Measurements from ENCODE around the gene SYNE2.
"Not testable (repeated sequence)": the region's sequence is repeated elsewhere in the genome, so short reads cannot be mapped to it uniquely, and the experiment has no call there.

SYNE2 gene

DNA sequence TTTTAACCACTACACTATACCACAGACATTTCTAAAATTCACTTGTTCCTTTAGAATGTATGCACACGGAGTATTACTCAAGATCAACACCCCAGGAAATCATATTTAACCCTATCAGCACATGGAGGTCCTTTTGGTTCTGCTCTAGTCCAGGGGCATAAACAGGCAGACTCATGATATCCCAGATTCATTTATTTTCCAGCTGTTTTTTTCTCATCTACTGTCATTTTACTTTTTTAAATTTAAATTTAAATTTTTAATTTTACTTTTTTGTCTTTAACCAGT, 17.9 kb downstream of the SYNE2 start:
- not testable (repeated sequence) for DNase-seq

DNA sequence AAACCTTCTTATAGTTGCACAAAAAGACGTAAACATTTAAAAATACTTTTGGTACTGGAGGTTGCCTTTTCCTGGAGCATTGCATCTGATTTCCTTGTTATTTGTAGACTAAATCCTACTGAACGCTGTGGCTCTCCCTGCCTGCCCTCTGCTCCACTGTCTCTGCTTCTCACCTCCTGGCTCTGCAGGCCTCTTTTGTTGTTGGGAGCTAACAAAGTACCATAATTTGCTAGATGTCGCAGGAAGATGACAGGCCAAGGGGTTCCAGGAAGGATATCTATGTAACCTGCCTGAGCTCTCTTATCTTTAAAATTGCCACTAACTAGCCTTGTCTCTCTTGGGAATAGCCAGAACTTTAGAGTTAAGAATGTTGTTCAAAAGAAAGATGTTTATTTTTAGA, 21.4 kb downstream of the SYNE2 start:
- DNase-seq: no peak

DNA sequence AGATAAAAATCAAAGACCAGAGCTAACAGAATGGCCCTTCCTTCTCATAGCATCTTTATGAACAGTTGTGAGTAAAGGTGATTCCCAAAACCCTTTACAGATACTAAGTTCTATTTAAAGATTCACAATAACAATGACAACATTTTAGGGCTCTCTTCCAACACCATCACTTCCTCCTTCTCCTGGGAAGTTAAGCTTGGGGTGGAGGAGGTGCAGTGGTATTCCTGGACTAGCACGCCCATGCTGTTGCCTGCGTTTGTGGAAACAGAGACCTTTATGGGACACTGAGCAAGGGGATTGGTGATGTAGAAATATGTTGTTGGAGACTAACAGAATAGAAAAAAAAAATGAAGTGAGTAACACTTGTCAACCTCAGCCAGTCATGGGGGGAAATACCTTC, 22.5 kb downstream of the SYNE2 start:
- DNase-seq: no peak

DNA sequence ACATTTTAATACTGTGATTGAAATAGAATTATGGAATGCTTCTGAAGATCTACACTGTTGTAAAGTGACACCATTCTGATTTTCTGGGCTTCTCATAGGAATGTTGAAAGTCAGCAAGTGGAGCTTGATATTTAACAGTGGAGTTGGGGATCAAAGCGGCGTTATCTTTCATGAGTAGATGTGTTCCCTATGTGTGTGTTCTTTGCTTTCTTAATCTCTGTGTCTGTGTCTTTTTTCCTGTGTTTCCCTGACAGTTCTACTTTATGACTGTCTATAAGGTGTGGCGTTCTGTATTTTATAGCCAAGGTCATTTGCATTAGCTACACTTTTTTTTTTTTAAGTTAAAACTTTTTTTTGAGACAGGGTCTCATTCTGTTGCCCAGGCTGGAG, 24.7 kb downstream of the SYNE2 start:
- DNase-seq: no peak

DNA sequence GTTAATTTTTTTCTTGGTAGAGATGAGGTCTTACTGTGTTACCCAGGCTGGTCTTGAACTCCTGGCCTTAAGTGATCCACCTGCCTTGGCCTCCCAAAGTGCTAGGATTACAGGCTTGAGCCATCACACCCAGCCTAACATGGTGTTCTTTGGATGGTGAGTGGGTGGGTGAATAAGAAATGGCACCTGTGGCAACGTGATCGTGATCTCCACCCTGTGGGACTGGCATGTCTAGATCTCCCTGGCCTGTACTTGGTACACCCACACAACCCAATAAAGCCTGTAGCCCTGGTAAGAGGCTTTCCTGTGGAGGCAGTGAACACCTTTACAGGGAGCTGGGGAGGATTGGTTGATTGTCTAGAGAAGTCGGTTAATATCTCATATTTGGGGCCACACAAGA, 25.2 kb downstream of the SYNE2 start:
- DNase-seq: no peak

DNA sequence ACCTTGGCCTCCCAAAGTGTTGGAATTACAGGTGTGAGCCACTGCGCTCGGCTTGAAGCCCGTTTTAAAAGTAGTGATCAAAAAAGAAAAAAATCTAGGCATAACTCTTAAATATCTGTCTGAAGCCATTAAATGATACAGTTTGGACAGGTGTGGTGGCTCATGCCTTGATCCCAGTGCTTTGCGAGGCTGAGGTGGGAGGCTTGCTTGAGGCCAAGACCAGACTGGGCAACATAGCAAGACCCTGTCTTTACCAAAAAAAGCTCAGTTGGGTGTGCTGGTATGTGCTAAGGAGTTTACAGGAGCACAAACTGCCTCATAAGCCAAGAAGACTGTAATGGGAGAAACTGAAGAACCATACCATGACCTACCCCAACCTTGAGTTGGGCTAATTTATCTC, 26.0 kb downstream of the SYNE2 start:
- no peak for DNase-seq

DNA sequence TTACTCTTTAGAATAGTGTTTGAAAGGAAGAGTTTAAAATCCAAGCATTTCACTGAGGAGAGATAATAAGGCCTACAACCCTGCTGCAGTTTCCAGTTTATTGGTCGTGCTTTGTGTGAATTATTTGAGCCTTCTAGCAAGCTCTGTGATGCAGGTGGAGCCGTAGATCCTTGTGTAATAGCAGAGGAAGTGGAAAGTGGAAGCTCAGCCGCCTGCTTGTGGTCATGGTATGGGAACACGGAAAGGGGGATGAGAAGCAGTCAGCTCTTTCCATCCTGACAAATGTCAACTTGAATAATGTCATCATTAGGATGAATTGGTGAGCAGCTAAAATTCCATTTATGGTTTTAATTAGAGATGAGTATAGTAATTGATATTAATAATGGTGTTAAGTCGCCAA, 29.1 kb downstream of the SYNE2 start:
- DNase-seq: no peak

DNA sequence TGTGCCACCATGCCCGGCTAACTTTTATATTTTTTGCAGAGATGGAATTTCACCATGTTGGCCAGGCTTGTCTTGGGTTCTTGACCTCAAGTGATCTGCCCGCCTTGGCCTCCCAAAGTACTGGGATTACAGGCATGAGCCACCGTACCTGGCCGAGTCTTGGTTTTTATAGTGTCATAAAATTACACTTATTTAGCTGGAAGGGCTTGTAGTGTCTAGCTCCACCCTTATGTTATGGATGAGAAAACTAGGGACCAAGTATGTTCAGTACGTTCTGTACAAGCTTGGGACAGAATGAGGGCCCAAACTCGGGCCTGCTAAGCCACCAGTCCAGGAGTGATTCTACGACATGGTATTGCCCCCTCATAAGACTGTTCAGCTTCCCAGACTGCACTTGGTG, 35.1 kb downstream of the SYNE2 start:
- no peak for DNase-seq

DNA sequence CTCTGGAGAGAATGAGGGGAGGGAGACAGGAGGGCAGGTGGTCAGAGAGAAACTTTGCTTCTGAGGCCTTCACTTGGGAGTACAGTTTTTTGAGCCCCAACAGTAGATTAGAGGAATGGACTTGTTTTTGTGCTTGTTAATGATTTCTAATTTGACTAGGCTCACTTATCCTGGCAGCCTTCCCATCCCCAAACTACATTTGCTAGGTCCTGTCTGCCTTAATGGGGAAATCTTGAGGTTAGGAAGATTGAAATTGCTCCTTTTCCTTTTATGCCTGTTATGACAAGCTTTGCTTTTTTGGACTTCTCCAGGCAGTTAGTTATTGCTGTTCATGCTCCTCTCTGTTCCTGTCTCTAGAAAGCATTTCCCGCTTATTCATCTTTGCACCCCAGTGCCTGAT, 37.7 kb downstream of the SYNE2 start:
- DNase-seq: no peak

DNA sequence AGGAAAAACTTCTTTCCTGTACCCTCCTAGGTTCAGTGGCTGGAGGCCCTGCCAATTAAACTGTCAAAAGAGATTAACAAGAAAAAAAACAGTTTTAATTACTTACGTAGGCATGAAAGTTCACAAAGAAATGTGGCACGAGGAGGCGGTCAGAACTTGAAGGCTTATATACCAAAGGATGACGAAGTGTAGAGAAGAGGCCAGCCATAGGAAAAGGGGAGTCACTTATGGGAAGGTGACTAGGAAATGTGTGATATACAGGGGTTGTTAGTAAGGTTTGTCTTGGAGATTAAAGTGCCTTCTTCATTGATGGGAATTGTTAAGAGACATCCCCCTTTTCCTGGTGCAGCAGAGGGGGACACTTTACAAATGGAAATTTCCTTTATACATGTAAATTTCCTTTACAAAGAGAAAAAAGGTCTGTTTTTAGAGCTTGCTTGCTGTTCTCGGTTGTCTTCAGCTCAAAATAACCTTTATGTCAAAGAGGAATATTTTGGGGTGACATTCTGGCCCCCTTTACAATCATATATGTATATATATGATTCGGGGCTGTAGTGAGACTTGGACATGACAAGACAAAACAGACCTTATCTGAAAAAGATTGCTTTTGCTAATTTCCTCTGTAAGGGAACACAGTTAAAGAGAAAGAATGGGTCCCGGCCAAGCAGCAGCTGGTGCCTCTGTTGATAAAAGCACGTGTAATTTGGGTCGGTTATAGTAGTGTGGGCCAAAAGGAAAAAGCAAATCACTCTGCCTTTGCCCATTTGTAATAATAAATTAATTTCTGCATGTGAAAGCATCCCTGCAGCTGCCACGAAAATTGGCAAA, 38.6 kb downstream of the SYNE2 start:
- DNase-seq: no peak

DNA sequence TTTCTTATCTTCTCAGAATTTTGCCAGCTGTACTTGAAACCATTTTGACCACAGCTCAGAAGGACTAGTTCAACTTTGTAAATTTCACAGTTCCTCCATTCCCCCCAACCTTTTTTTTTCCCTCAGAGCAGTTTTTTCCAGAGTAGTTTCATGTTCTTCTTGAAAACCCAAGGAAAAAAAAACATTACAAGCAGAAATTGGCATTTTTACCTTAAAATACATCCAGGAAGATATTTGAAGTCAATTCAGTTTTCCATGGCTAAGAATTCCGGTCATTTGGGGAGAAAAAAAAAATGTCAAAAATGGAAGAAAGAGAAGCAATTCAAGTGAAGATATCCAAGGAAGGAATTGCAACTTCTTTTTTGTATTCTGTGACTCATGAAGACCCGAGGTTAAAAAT, 39.5 kb downstream of the SYNE2 start:
- DNase-seq: no peak

DNA sequence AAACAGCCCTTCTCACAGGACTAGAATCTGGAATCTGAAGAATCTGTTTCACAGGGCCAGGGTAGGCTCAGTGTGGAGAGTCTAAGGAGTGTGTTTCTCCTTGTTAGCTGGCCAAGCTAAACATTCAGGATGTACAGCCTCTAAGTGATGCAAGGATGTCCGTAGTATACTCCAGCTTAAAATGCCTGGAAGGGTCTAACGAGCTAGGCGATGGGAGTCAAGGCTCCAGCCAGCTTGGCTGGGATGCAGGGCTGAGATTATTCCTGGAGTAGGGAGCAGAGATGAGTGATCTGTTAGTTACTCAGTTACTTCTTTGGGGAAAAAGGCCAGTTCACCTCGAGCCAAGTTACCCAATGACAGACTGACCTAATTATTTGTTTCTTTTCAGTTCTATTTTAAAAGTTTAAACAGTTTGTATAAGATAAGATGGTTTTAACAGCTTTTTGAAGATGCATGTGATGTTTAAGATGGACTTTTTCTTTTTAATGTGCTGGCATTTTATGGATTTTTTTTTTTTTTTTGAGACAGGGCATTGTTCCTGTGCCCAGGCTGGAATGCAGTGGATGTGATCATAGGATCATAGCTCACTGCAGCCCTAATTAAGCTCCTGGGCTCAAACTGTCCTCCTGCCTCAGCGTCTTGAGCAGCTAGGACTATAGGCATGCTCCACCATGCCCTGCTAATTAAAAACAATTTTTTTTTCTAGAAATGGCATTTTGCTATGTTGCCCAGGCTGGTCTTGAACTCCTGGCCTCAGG, 41.1 kb downstream of the SYNE2 start:
- no peak for DNase-seq

DNA sequence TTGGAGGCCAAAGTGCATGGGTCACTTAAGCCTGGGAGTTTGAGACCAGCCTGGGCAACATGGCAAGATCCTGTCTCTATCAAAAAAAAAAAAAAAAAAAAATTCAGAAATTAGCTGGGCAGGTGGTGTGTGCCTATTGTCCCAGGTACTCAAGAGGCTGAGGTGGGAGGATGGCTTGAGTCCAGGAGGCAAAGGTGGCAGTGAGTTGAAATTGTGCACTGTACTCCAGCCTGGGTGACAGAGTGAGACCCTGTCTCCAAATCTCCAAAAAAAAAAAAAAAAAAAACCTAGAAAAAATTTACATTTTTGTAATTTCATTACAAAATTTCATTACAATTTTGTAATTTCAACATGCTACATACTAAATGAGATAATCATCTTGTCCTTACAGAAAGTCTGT, 42.7 kb downstream of the SYNE2 start:
- DNase-seq: no peak

DNA sequence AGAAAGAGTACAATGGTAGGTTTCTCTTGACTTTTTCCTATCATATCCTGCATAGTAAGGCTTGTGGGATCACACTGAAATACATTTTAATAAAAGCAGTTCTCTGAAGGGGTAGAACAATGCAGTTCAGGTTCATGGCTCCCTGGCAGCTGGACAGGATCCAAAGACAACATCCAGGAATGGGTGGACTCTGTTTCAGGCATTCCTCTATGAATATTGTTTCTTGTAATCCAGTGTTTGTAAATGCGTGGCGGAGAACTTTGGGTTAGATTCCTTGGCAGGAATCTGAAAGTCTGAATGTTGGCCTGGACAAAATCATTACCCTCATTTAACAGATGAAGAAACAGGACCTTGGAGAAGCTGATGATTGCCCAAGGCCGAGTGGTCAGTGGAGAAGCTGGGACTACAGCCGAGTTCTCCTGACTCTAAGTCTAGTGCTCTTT, 43.5 kb downstream of the SYNE2 start:
- no peak for DNase-seq

DNA sequence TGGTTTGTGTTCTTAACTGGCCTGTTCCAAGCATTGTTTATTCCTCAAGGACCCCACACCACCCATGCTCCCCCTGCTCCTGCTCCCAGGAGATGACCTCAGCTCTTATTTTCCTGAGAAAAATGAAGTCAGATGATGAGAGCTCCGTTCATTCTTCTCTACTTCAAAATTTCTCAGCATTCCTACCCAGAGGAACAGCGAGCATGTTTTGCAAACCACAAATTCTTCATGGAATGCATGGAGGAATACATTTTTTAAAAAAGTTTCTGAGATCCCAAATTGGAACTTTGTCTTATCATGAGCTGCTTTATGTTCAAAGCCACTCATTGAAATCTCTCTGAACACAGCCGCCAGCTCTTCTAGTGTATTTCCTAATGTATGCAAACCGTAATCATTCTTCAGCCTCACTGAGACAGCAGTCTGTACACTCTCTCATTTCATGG, 44.9 kb downstream of the SYNE2 start:
- DNase-seq: no peak

DNA sequence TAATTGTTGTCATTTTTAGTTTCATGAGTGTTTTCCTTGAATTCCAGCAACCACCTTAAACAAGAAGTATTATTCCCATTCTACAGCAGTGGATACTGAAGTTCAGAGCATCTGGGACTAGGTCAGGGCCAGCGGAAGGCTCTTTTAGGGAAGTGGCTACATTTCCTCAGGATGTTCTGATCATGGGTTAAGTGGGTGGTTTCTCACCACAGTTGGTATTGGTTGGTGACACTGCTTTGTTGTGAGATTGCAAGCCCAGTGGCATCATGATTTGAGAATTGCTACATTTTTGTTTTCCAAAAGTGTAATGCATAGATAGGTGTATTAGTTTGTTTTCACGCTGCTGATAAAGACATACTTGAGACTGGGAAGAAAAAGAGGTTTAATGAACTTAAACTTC, 47.1 kb downstream of the SYNE2 start:
- DNase-seq: no peak

DNA sequence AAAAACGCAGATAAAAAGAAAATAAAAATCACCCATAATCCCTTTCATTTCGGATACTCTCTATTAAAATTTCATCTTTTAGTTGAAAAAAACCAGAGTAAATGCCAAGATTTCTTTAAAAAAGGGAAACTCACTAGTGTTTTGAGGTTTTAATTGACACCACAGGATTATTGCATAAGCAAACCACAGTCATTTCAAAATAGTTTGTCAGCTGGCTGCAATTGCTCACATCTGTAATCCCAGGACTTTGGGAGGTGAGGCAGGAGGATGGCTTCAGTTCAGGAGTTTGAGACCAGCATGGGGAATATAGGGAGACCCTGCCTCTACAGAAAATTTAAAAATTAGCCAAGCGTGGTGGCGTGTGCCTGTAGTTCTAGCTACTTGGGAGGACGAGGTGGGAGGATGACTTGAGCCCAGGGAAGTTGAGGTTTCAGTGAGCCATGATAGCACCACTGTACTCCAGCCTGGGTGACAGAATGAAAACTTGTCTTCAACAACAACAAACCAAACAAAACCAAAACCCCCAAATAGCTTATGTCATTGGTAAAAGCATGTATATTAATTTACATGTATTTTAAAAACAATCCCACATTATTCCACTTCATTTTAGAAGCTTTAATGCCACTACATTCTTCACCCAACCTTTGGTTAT, 48.8 kb downstream of the SYNE2 start:
- DNase-seq: no peak

DNA sequence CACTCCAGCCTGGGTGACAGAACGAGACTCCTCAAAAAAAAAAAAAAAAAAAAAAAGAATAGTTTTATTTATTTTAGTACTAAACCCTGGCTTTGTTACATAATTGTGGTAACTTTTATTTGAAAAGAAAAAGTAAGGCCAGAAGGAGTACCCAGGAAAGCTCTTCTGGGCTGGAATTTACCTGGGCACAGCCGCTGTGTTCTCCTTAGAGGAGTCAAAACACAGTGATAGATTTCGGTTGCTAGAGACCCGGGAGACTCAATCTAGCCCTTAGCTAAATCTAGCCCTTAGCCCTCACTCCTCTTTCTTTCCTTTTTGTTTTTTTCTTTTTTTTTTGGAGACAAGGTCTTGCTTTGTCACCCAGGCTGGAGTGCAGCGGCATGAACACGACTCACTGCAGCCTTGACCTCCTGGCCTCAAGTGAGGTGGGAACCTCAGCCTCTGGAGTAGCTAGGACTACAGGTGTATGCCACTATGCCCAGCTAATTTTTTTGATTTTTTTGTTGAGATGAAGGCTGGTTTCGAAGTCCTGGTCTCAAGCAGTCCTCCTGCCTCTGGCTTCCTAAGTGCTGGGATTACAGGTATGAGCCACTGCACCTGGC, 49.7 kb downstream of the SYNE2 start:
- DNase-seq: no peak

DNA sequence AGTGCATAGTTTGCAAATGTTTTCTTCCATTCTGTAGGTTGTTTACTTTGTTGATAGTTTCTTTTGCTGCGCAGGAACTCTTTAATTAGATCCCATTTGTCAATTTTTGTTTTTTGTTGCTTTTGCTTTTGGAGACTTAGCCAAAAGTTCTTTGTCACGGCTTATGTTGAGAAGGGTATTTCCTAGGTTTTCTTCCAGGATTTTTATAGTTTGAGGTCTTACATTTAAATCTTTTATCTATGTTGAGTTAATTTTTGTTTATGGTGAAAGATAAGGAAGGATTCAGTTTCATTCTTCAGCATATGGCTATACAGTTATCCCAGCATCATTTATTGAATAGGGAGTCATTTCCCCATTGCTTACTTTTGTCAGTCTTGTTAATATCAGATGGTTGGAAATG, 51.9 kb downstream of the SYNE2 start:
- DNase-seq: no peak

DNA sequence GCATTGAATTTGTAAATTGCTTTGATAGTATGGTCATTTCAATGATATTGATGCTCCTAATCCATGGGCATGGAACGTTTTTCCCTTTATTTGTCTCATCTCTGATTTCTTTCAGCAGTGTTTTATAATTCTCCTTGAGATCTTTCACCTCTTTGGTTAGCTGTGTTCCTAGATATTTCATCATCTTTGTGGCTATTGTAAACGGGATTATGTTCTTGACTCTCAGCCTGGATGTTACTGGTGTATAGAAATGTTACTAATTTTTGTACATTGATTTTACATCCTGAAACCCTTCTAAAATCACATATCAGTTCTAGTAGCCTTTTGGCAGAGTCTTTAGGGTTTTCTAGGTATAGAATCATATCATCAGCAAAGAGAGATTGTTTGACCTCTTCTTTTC, 52.6 kb downstream of the SYNE2 start:
- DNase-seq: no peak

DNA sequence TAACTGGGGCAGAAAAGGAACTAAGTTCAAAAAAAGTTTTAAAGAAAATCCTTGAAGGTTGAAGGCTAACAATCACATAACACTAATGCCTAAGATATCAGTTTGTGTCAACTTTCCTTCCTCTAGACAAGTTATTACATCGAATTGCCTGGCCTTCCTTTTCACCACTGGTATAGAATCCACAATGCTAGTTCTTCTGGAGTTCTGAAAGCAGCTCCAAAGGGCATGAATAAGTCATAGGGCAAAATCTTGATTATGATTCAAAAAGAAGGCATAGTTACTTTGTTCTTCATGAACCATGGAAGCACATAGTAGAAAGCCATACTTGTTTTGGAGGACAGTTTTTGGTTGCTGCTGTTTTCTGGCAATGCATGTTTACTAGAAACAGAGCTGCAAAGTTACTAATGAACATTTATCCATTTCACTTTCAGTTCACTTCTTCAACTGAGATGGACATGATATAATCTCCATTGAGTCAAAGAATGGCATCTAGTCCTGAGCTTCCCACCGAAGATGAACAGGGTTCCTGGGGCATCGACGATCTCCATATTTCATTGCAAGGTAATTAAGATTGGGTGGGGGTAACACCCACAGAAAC, 56.0 kb downstream of the SYNE2 start:
- no peak for DNase-seq

DNA sequence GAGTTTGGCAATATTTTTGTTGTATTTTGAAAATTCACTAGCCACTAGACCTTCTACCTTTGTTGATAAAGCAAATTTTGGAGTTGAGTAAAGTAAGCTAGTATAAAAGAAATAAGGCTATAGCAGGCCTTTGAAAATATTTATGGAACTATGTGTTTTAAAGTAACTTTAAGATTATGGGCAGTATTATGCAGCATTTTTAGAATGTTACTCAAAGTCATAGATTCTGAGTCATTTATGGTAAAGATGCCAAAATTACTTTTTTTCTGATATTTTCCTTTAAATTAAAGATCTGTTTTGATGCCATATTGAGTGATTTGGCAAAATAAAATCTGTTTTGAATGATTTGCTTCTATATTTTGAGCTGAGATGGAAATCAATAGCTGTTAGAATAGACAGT, 57.2 kb downstream of the SYNE2 start:
- DNase-seq: no peak

All from midbrain (tissue), 1 donor.